HG02938 (cell line): Measurements from ENCODE around the gene RUFY1.

ENCODE experiments used
- ATAC-seq: cut with Tn5 transposase; IDR thresholded peaks from one replicate; pipeline ENCODE4 v1.9.1; 2021; ENCODE audit warnings: mild to moderate bottlenecking, moderate library complexity; ENCODE audit not compliant: unreplicated experiment

Gene RUFY1

DNA sequence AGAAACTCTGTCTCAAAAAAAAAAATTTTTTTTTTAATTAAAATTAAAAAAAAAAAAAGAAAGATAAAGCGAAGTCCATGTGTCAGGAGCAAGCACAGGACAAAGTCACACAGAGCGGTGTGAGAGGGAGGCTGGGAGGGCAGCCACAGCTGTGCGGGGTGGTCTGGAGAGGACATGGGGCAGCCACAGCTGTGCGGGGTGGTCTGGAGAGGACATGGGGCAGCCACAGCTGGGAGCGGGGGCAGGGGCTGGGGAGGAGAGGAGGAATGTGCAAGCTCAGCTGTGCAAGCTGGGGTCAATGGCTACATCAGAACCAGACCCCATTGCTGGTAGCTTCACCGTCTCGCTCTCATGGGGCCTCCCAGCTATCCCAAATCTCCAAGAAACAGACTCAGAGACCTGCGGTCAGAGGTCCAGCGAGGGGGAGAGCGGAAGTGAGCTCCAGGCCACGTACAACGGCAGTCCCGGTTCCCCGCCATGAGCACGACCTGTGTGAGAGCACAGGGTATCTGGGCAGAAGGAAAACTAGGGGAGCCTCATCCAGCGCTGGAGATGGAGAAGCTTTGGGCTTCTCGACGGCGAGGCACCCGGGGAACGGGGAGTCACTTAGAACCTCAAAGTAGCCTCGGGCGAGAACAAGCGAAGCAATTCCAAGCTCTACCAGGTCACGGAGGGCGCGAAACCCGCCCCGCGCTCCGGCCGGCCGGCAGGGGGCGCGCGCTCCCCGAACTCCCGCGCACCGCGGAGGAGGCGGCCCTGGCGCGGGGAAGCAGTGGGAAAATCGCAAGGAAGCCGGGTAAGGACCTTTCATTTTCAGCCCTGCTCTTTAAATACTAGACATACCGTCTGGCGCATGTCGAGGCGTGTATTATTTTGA lies 107.2 kb downstream of the RUFY1 start:
- peak; percentile 86 for ATAC-seq

DNA sequence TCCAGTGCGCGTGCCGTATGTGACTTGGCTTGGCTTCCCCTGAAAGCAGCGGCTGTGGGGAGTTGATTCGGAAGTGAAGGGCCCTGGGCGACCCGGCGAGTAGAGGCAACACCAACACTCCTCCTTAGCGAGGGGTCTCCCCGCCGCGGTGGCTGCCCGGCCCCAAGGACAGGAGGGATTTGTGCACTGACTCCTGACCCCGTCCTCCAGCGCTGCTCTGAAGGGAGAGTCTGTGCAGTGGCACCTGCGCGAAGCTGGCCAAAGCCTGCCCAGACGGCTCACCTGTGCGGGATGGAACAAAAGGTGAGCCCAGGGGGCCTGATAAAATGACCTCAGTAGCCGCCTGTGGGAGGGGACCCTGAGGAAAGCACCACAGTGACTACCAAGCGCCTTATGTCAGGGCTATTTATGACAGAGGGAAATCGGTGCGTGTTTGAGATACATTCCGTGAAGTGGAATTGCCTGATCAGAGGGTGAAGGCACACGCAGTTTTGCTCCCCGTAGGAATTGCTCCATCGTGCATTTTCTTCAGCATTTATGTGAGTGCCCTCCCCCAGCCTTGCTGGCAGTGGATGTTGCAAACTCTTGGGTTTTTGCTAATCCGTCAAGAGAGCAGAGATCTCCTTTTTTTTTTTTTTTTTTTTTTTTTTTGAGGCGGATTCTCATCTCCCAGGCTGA lies 108.0 kb downstream of the RUFY1 start:
- peak; percentile 63 for ATAC-seq
